ENCODE data around the gene TMCC1. TPM values are rescaled to one million over a fixed set of nuclear protein-coding genes. Genes with fewer than 3 reads are reported as not detected.
A peak's percentile ranks its signal among the peaks of the same experiment; 100 is the strongest.

Gene TMCC1
- total and polyA plus RNA-seq, 11 donors, result 9.6 to 38.3 (median 22.6) TPM

DNA sequence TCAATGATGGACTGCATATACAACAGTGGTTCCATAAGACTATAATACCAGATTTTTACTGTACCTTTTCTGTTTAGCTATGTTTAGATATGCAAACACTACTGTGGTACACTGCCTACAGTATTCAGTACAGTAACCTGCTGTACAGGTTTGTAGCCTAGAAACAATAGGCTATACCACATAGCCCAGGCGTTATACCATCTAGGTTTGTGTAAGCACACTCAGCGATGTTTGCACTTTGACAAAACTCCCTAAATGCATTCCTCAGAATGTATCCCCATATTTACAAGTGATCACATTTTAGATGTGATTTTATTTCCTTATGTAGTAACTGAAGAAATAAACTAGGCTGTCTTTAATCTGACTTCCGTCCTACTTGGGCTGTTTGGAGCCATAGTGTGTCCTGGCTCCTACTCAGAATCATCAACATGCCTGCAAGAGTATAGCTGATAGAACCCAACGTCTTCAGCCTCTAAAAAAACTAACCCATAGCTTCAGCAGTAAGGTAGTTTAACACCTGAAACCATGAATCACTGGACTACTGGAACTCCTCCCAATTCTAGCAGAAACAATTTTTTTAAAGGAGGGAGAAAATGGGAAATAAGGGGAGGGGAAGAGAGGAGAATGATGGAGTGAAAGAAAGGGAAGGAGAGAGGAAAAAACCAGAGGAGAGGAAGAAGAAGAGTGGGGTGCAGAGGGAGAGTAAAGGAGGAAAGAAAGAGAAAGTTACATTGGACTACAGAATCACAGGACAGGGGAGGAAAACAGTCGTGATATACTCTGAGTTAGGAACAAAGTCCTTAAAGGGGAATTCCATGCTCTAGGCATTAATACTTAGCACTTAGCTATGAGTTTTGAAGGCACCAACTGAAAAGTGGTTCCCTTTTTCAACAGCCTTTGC is 219.4 kb downstream of the TMCC1 start:
- Histone ChIP-seq H3K9me3 (no peaks in the 10 kb centered on the region), H3K27me3 (no peaks in the 10 kb centered on the region), H3K36me3 (peaks cover 0 to 21% (median 14%) of the 10 kb centered on the region in 9 donors), H3K27ac (peak overlapping the region in 1 of 12 donors; percentile 21), H3K4me3 (no peak overlapping the region), H3K4me1 (peaks cover 0 to 55% (median 23%) of the 10 kb centered on the region in 12 donors)
- intact Hi-C loops (cut with DNase I), result no loop called here
- 59 to 71% (median 65%) methylated on average over 5 of the region's 5 CpGs for WGBS, 4 donors
- ATAC-seq (no peak), DNase-seq (no peak)
- TF ChIP-seq, protein P1, sequence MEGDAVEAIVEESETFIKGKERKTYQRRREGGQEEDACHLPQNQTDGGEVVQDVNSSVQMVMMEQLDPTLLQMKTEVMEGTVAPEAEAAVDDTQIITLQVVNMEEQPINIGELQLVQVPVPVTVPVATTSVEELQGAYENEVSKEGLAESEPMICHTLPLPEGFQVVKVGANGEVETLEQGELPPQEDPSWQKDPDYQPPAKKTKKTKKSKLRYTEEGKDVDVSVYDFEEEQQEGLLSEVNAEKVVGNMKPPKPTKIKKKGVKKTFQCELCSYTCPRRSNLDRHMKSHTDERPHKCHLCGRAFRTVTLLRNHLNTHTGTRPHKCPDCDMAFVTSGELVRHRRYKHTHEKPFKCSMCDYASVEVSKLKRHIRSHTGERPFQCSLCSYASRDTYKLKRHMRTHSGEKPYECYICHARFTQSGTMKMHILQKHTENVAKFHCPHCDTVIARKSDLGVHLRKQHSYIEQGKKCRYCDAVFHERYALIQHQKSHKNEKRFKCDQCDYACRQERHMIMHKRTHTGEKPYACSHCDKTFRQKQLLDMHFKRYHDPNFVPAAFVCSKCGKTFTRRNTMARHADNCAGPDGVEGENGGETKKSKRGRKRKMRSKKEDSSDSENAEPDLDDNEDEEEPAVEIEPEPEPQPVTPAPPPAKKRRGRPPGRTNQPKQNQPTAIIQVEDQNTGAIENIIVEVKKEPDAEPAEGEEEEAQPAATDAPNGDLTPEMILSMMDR (IDR thresholded peaks at IDR 0.05), result no peak
- no peak for TF ChIP-seq POLR2A (IDR thresholded peaks at IDR 0.05)

DNA sequence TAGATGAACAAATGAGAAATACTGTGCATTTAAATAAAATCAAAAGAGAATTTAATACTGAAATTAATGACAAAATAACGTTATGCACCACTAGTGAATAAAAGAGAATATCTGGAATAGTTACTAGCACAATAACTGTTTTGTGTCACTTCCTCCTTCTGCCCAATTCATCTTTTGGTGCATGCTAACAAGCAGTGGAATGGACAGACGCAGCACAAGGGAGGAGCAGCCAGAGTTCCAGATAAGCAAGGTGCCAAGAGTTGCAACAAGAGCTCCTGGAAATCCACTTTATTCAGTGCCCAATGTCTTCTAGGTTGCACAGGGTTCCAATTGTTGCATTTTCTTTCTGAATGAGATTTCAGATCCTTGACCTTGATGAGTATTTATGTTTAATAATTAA is 220.5 kb downstream of the TMCC1 start:
- intact Hi-C loops (cut with DNase I), result no loop called here
- H3K4me3 ChIP-seq, result no peak overlapping the region
- ATAC-seq (peak; percentile 52 to 77 (median 72)), DNase-seq (peak in 2 of 5 donors; percentile 30 to 41)
- no peaks in the 10 kb centered on the region for H3K9me3 ChIP-seq
- peak overlapping the region in 4 of 12 donors; percentile 7 to 43 (median 10) for H3K27ac ChIP-seq
- no peaks in the 10 kb centered on the region for H3K27me3 ChIP-seq
- 8 to 16% (median 14%) methylated on average over 2 of the region's 2 CpGs for WGBS, 4 donors
- TF ChIP-seq, protein P1 (IDR thresholded peaks at IDR 0.05), result no peak
- no peak for TF ChIP-seq POLR2A (IDR thresholded peaks at IDR 0.05)
- peaks cover 0 to 55% (median 24%) of the 10 kb centered on the region in 12 donors for H3K4me1 ChIP-seq
- peaks cover 0 to 27% (median 14%) of the 10 kb centered on the region in 9 donors for H3K36me3 ChIP-seq

DNA sequence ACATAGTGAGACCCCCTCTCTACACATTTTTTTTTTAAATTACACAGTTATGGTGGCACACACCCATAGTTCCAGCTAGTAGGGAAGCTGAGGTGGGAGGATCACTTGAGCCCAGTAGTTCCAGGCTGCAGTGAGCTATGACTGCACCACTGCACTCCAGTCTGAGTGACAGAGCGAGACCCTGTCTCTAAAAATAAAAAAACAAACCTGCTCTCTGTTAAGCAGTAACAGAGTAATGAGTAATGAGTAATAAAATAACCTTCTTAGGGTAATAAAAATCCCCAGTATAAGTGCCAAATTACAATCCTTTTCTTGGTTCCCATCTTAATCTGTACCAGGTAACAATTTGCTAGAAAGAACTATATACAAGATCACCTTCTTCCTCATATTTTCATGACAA is 221.1 kb downstream of the TMCC1 start:
- 80 to 95% (median 90%) methylated on average over 1 of the region's 1 CpG for WGBS, 4 donors
- no peak for DNase-seq
- no peak overlapping the region for H3K4me3 ChIP-seq
- ATAC-seq, result peak in 1 of 4 donors; percentile 21
- H3K36me3 ChIP-seq, result peaks cover 0 to 29% (median 14%) of the 10 kb centered on the region in 9 donors
- no peak for TF ChIP-seq POLR2A (IDR thresholded peaks at IDR 0.05)
- TF ChIP-seq, protein P1 (IDR thresholded peaks at IDR 0.05), result no peak
- peak overlapping the region in 2 of 12 donors; percentile 8 to 43 for H3K27ac ChIP-seq
- no peaks in the 10 kb centered on the region for H3K9me3 ChIP-seq
- no peaks in the 10 kb centered on the region for H3K27me3 ChIP-seq
- intact Hi-C loops (cut with DNase I), result no loop called here
- H3K4me1 ChIP-seq, result peaks cover 0 to 51% (median 24%) of the 10 kb centered on the region in 12 donors

DNA sequence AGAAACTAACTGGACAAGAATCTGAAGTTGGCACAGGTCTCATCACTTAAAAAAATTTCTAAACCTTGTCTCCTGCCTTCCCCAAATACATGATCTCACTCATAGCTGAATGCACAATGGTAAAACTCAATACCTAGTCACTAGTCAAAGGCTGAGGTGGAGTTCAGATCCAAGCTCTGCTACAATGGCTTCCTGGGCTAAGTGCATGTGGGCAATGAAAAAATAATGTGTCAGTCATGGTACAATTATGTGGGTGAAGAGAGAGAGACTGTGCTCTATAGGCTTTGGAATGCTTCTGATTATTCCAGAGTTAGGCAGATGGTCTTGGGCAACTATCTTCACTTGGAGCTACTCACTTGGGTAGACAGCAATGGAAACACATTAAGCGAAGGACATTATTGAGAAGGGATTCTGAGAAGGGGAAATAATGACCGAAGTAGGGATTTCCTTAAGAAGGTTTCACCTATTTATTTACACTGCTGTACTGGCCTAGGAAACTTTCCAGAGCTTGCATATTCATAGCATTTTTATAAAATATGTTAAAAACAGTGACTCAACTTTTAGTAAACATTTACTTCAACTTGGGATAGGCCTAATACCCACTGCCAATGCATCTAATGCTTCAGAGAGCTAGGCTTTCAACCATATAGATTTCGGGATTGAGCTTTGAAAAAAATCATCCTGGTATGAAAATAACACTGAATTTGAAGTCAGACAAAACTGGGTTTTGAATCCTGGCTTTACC is 228.3 kb downstream of the TMCC1 start:
- Histone ChIP-seq H3K36me3 (peaks cover 0 to 20% (median 7%) of the 10 kb centered on the region in 9 donors), H3K27me3 (no peaks in the 10 kb centered on the region), H3K27ac (peak overlapping the region in 9 of 12 donors; percentile 42 to 79 (median 65)), H3K4me1 (peaks cover 0 to 49% (median 16%) of the 10 kb centered on the region in 12 donors), H3K4me3 (no peak overlapping the region), H3K9me3 (no peaks in the 10 kb centered on the region)
- TF ChIP-seq, protein P1 (IDR thresholded peaks at IDR 0.05), result no peak
- TF ChIP-seq POLR2A (IDR thresholded peaks at IDR 0.05), result no peak
- ATAC-seq (peak in 1 of 4 donors; percentile 31), DNase-seq (no peak)
- WGBS, 4 donors, result 95 to 99% (median 97%) methylated on average over 3 of the region's 3 CpGs
- intact Hi-C loops (cut with DNase I), result no loop called here
